Esophagus squamous epithelium (tissue), 4 donors: ENCODE data around the gene OR8S1.

ENCODE experiments used
- POLR2A ChIP-seq, 4 donors: fragments of 450-650 bp; IDR thresholded peaks; one replicate each; pipeline ENCODE4 v1.6.1; 2017; ENCODE audit warnings: antibody characterized with exemption in 4 of 4, mild to moderate bottlenecking in 4 of 4, moderate library complexity in 3 of 4
- TF ChIP-seq, protein P1 (sequence below), 6 experiments: fragments of 450-650 bp in 4 of 6; fragments of 200-600 bp in 2 of 6; sonication (generic) in 2 of 6; IDR thresholded peaks; one replicate each; pipeline ENCODE4 v1.5.1; 2016 to 2019; ENCODE audit warnings: antibody characterized with exemption in 6 of 6, mild to moderate bottlenecking in 4 of 6, moderate library complexity in 4 of 6

- TF ChIP-seq, protein P1, sequence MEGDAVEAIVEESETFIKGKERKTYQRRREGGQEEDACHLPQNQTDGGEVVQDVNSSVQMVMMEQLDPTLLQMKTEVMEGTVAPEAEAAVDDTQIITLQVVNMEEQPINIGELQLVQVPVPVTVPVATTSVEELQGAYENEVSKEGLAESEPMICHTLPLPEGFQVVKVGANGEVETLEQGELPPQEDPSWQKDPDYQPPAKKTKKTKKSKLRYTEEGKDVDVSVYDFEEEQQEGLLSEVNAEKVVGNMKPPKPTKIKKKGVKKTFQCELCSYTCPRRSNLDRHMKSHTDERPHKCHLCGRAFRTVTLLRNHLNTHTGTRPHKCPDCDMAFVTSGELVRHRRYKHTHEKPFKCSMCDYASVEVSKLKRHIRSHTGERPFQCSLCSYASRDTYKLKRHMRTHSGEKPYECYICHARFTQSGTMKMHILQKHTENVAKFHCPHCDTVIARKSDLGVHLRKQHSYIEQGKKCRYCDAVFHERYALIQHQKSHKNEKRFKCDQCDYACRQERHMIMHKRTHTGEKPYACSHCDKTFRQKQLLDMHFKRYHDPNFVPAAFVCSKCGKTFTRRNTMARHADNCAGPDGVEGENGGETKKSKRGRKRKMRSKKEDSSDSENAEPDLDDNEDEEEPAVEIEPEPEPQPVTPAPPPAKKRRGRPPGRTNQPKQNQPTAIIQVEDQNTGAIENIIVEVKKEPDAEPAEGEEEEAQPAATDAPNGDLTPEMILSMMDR (IDR thresholded peaks at IDR 0.05): no peak
- TF ChIP-seq POLR2A (IDR thresholded peaks at IDR 0.05): no peak
These were observed 32.5 kb downstream of the OR8S1 start for GRCh38 chr12:48557919-48558318.
